Activated T-cell treated with anti-CD3 and anti-CD28 coated beads for 24 hours (primary cell): ENCODE results near the gene NT5DC3.
"Not testable (repeated sequence)": the region's sequence is repeated elsewhere in the genome, so short reads cannot be mapped to it uniquely, and the experiment has no call there.

Experiments used
- DNase-seq: peaks from one replicate; pipeline ENCODE4 v3.0.0-alpha.2; 2020; ENCODE audit warnings: low read depth

The NT5DC3 gene

DNA sequence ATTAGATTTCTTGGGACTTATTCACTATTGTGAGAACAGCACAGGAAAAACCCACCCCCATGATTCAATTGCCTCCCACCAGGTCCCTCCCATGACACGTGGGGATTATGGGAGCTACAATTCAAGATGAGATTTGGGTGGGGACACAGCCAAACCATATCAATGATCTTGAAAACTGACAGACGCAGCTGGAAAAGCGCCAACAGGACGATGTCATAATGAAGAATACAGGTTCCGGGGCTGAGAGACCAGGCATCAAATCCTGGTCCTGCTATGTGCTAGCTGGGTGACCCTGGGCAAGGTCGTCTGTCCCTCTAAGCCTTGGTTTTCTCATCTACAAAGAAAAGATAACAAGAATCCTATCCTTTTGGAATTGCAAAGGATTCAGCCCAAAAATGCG, 31.4 kb downstream of the NT5DC3 start:
- DNase-seq: not testable (repeated sequence)

DNA sequence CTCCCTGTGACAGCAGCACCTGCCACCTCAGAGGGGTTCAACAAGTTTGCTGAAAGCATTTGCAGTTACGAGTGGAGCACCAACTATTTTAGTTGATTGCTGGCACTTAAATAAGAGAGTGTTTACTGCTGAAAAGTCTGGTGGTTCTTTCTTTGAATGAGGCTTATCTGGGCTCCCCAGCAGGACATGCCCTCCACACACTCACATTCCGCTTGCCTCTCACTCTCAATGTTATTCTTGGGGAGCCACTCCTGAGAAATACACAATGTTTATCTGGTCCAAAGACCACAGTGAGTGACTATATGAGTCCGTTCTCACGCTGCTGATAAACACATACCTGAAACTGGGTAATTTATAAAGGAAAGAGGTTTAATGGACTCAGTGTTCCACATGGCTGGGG, 31.9 kb downstream of the NT5DC3 start:
- DNase-seq: no peak

DNA sequence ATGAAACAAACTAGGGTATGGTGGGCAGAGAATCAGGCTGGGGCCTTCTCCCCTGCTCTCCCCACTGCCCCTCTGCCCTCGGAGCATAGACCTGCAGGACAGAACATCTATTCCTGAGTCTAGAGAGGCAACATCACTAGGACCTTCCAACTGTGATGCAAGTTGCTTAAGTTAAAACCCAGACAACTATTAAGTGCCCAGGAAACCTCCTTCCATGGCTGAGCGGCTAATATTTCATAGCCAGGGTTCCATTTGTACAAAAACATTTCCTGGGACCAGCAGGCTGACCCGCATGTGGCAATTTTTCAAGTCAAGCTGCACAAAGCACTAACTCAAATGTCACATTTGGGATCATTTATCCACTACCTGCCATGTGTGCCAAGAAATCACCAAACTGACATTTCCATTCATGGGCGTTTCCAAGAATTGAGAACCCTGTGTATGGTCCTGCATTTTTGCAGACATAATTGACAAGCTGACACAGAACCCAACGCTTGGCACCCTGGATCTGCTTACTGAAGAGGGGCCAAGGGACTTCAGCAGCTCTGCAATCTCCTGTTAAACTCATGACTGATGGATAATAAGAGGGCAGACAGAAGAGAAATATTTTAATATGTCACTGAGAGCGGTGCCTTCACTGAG, 32.7 kb downstream of the NT5DC3 start:
- no peak for DNase-seq

DNA sequence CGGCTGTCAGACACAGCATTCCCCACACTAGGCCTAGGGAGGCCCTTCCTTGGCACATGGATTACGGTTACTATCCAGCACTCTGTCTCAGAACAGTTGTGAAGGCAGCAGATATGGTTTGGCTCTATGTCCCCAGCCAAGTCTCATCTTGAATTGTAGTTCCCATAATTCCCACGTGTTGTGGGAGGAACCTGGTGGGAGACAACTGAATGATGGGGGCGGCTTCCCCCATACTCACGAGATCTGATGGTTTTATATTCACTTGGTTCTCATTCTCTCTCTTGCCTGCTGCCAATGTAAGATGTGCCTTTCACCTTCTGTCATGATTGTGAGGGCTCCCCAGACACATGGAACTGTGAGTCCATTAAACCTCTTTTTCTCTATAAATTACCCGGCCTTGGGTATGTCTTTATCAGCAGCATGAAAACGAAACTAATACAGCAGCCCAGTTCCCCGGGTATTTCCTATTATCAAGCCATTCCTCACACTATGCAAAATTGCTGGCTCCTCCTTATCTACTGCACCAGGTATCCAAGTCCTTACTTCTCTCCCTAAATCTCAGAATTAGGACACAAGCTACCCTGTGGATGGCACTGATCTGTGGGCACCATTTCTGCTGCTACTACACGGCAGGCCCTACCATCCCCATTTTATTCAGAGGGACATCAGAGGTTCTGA, 33.3 kb downstream of the NT5DC3 start:
- no peak for DNase-seq

DNA sequence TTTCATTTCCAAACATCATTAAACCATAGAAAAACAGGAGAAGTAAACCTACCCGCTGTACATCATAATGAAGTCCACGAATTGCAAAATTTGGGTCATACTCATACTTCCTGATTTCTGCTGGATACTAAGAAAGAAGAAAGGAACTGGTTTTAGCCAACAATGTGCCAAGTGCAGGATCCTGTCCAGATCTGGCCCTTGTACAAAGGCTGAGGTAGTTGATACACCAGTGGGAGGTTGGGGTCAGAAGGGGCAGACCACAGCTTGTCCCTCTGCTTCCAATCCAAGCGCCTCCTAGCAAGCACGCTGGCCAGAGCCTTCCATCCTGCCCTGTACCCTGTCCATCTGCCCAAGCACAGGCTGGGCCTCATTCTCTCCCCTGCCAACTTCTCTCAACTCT, 34.2 kb downstream of the NT5DC3 start:
- DNase-seq: no peak

DNA sequence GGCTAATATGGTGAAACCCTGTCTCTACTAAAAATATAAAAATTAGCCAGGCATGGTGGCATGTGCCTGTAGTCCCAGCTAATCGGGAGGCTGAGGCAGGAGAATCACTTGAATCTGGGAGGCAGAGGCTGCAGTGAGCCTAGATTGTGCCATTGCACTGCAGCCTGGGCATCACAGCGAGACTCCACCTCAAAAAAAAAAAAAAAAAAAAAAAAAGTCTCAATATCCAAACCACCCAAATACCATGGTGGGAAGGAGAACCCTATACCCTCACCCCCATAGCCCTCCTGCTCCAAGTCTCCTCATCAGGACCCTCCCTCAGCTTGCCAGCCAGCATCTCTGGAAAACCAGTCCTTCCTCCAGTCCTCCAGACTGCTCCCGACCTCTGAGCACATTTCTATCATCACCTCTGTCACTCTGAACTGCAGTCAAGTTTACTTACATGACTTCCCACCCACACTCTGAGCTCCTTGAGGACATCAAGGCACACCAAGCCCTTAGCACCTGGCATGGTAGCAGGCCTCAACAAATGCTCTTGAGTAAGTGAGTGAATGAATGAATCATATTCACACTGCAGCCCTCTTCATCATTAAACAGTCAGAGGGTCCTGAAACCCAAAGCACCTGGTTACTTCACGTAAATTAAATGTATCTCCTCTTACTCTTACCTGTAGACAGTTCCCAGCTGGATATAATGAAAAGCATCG, 35.2 kb downstream of the NT5DC3 start:
- DNase-seq: no peak

DNA sequence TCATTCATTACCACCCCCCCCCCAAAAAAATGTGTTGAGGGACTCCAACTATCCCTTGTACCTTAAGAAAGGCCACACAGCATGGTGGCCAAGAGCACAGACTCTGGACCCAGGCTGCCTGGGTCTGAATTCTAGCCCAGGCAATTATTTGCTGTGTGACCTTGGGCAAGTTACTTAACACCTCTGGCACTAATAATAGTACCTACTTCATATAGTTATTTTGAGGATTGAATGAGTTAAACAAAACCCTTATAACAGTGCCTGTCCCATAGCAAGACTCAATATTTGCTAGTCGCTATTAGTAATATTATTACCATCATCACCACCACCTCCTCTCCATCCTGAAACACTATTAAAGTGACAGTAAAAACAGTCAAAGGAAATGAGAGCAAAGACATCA, 37.2 kb downstream of the NT5DC3 start:
- DNase-seq: no peak

DNA sequence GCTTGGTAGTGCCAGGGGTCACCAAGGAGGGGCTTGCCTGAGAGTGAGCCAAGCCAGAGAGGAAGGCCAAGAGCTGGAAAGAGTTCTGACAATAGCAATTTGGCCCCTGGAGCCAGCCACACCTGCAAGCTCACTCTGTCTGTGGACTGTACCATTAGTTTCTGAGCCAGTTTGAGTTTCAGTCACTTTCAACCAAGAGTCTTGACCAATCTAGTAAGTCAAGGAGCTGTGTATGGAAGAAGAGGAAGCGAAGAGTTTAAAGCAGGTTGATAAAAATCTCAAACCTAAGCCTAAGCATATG, 38.5 kb downstream of the NT5DC3 start:
- DNase-seq: no peak

DNA sequence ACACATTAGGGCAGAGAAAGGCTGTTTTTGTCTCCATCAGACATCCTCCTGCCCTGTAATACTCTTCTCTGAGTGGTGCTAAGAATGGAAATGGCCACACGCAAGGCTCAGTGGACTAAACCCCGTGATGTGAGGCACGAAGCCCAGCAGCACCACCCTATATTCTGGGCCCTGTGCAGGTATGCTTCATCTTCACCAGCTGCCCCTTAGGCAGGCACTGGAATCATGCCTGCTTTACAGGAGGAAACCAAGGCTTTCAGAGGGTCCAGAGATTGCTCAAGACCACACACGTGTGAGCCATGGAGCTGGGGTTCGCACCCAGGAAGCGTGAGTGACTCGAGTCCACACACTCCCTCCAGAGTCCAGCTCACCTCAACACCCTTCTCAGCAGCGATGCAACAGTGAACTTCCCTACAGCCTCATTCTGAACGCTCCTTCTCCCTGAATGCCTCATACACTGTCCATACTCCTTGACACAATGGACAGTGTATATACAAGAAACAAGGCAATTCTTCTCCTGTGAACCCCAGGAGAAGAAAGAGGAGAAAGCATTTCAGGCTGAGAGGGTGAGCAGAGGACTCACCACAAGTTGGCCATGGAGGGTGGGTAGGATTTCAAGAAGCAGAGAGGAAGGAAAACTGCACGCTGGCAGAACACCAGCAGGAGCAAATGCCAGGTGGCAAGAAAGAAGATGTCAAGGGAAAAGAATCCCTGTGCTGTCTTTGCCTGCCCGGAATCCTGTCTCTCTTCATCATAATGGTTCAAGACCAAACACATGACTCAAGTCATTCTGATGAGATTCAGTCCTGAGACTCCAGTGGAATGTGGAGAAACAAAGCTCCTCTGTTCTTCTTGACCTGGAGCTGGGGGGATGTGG, 39.1 kb downstream of the NT5DC3 start:
- no peak for DNase-seq

DNA sequence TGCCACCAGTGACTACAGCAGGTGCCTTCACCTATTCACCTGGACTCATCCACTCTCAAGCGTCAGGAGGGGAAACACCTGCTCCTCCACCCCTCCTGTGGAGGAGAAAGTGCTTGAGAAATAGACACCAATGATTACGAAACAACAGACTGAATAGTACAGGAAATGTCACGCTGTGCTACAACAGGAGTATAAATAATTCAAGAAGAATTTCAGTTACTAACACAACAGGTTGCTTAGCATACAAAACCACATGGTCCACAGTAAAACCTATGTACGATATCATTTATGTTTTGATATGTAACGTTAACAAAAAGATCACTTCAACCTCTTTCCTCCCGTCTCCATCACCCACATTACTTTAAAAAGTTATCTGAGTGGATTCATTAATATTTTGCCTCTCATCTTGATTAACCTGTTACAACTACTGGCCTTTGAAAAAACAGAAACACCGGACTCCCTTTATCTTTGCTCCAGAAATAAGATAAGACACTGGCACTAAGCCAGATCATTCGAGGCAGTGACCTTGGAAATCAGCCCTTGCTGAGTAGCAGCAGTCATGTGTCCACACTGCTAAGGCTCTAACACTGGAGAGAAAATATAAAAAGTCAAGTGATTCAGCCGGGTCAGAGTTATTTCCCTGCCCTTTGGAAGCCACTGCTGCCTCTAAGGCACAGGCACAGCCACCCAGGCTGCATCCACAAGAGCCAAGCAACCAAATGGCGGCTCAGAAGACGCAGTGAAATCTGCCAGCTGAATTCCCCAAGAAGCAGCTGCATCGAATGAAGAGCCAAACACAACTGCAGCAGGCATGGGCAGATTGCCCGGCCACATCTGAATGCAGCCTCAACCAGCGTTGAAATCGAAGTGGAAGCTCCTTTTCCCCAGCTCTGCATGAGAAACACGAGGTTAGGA, 40.9 kb downstream of the NT5DC3 start:
- DNase-seq: no peak

DNA sequence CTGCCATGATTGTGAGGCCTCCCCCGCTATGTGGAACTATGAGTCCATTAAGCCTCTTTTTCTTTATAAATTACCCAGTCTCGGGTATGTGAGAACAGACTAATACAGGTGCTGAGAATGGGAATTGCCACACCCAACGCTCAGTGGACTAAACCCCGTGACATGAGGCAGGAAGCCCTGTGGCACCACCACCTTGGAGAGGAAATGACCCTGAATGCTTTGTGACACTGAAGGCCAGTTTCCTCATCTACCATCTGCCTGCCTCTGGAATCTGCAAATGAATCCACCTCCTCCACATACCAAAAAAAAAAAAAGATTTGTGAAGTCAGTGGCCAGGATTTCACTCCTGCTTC, 41.6 kb downstream of the NT5DC3 start:
- DNase-seq: no peak

DNA sequence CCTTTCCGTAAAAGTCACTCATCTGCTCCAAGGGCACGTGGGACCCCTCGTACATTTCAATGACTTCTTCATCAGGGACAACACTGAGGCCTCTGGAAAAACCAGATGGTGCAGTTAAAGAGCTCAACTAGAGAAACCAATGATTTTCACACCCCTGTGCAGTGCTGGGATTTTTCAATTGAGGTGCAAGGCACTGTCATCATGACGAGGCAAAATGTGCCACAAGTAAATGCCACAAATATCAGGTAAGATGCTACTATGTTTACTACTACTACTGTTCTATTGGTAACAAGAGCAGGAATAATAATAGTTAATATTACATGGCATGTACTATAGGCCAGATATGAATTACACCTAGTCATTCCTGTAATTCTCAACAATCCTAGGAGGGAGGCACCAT, 42.4 kb downstream of the NT5DC3 start:
- DNase-seq: no peak

DNA sequence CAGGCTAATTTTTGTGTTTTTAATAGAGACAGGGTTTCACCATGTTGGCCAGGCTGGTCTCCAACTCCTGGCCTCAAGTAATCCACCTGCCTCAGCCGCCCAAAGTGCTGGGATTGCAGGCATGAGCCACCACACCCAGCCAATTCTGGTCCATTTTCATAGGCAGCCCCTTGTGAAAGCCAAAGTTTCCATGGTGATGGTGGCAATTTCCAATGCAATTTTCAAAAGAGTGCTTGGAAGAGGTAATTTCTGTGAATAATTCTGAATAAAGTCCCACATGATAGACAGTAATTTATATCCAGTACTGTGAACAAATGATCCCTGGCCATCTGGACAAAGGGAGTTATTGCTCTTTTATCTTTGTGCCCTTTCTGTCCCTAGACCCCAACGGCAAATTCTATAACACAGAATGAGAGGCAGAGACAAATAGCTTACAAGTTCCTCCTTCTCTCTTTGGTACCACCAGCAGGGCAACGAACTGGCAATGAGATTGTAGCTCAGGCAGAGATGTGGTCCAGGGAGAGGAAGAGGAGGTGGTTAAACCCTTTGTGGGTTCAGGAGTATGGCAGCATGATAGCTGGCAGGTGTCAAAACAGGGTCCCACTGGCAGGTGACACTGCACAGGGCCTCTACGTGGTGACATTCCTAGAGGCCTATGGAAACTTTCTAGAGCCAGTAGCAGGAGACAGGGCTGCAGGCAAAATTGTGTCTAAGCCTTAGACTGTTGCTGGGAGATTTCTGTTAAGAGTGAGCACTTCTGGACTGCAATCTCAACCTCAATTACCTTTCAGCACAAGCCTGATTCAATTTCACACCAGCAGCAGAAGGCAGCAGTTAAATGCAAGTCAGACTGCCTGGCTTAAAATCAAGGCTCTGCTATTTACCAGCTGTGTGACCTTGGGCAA, 46.5 kb downstream of the NT5DC3 start:
- no peak for DNase-seq

DNA sequence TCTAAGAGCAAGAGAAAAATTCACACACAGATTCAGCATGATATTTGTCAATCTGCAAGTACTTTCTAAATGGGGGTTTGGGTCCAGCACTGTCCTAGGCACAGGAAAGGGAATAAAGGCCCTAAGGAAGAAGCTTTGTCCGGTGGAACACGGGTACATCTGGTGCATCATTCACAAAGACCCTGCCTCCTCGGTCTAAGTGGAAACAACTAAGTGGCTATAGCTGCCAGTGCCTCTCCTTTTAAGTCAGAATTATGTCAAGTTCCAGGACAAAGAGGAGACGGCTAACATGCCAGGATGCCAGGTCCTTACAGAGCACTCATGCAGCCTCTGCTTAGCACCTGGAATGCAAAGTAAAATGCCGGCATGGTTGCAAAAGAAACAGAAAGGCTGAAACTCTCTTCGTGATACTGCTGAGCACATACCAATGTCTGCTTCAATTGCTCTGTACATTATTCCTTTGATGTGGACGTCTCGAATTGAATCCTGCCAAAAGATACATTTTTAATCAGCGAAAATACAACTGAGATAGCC, 47.5 kb downstream of the NT5DC3 start:
- no peak for DNase-seq

DNA sequence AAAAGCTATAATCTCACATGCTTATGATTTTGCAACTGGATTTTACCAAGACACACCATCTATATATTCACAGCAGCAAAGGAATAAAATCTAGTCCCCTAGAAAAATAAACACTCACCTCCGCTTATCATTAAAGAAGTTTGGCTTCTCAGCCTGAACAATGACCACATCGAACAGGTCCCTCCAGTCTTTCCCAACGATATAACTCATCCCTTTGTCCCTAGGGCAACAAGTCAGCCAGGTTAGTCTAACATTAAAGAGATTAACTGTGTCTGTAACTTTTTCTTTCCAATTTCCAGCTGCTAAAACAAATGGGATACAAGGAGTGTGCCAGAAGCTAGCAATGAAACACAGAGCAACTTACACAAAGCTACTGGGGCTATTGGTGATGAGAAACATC, 48.0 kb downstream of the NT5DC3 start:
- no peak for DNase-seq

DNA sequence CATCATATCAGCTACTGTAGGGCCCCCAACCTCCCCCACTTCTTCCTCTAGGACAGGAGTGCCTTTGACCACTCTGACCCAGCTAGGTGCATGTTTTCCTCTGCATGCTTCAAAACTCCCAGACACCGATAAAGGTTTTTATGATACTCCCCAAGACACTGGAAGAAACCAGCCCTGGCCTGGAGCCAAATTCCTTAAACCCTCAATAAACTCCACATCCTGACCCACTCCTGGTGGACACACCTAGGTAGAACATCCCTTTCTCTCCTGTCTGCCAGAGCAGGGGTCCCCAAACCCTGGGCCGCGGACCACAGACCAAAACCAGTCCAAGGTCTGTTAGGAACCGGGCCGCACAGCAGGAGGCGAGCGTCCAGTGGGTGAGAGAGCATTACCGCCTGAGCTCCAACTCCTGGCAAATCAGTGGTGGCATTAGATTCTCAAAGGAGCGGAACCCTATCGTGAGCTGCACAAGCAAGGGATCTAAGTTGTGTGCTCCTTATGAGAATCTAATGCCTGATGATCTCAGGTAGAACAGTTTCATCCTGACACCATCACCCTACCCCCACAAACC, 49.6 kb downstream of the NT5DC3 start:
- no peak for DNase-seq

DNA sequence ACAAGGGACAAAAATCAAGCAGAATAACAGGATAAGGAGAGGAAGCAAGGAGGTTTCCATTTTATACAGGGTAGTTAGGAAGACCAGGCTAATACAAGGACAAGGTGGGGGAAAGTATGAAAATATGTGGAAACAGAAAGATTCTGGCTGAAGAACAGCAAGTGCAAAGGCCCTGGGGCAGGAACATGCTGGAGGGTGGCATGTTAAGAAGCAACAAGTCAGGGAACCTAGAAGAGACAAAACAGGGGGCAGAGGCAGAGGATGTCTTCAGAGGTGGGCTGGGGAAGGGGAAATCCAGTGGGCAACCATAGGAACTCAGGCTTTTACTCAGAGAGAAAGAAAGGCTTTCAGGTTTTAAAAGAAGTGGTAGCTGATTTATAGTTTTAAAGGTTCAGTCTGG, 54.8 kb downstream of the NT5DC3 start:
- no peak for DNase-seq

DNA sequence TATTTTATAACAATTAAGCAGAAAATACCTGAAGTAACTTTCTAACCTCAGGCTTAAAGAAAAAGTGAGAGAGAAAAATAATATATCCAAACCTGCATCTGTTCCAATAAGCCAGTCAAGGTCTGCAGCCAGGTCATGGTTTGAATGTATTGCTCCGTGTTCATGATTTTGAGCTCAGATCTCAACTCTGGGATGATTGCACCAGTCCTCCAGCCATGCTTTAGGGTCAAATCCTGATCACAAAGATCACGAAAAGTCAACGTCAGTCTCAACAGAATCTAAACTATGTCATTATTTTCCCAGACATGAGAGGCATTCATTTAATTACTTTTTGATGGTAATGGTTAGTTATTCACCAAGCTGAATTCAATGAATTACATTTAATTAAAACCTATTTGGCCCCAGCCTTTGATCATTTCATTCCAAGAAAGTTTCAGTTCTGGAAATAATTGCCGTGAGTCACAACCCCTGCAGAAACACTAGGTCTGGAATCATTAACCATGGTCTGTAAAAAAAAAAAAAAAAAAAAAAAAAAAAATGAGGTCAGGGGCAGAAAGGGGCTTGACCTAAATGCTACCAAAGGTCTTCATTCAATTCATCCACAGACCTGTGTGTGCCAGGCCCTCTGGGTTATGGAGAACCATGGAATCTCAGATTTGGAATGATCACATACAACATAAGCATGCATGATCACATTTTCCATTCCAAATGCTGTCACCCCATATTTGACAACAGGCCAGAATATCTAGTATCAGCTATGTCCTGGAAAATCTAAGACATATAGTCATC, 55.6 kb downstream of the NT5DC3 start:
- DNase-seq: no peak
